ENCODE data around the gene UNC13B. TPM values are rescaled to one million over a fixed set of nuclear protein-coding genes. Genes with fewer than 3 reads are reported as not detected.

The UNC13B gene
- total and polyA plus RNA-seq, 2 of the 8 experiments (the other 6 are each of a cell fraction or from before 2014, with no cell fraction given): 23.1 to 51.7 TPM

GRCh38 chr9:35338086-35338485, 176.3 kb downstream of the UNC13B start:
- H2BK120ac ChIP-seq (replicated peaks; ENCODE audit: low read depth, low read length): no peak overlapping the region
- ChIA-PET CTCF (ENCODE audit: partially characterized antibody) (interaction anchor here (0.8 to 1.1 kb wide), 2 partner anchors 18 to 221 kb away, joined by 3 read pairs; no protein-coding TSS in a partner anchor), POLR2A (ENCODE audit: partially characterized antibody) (interaction anchor here (1.0 kb wide), 1 partner anchor 12 kb away, joined by 4 read pairs; no protein-coding TSS in a partner anchor)
- WGBS, 2 experiments (ENCODE audit: extremely low coverage in 1 of 2, insufficient coverage in 1 of 2, insufficient read length in 1 of 2, insufficient replicate concordance in 2 of 2, low coverage in 1 of 2, low lambda C conversion rate in 2 of 2, missing lambda C conversion rate in 1 of 2): 87% methylated on average over 2 of the region's 2 CpGs; no CpG with 5 or more reads in 1 of the 2 experiments
- FAIRE-seq: no peak
- no peak overlapping the region for H2AK5ac ChIP-seq (ENCODE audit: low read depth, low read length)
- no peaks in the 10 kb centered on the region for H3K23me2 ChIP-seq (ENCODE audit: low read depth, low read length)
- H3K79me1 ChIP-seq (ENCODE audit: low read depth, low read length): no peaks in the 10 kb centered on the region; the same call in 1 of the 2 replicates
- no peak overlapping the region for H2AFZ ChIP-seq (ENCODE audit: low read length)
- H3K56ac ChIP-seq (replicated peaks; ENCODE audit: insufficient read length, low read depth, low read length): no peak overlapping the region
- no peaks in the 10 kb centered on the region for H3K9me3 ChIP-seq (ENCODE audit: insufficient read depth in 2 of 2, low read depth in 1 of 2, low read length in 1 of 2)
- H2BK20ac ChIP-seq (ENCODE audit: low read length): no peak overlapping the region
- no peak overlapping the region for H4K8ac ChIP-seq (ENCODE audit: extremely low read depth, insufficient read depth, low read length)
- no peaks in the 10 kb centered on the region for H3K36me3 ChIP-seq (ENCODE audit: control insufficient read depth in 2 of 4, insufficient read depth in 4 of 4, low read length in 3 of 4)
- no peak overlapping the region for H3K27ac ChIP-seq (ENCODE audit: low read depth, low read length)
- H2BK12ac ChIP-seq (ENCODE audit: low read depth, low read length): no peak overlapping the region
- no peak overlapping the region for H3K4ac ChIP-seq (replicated peaks; ENCODE audit: insufficient read length, low read depth, low read length)
- no peak overlapping the region for H3K18ac ChIP-seq (ENCODE audit: extremely low read depth, low read length)
- H2BK15ac ChIP-seq (ENCODE audit: low read length): no peak overlapping the region
- no peak overlapping the region for H3K9ac ChIP-seq (replicated peaks in 1 of 4; ENCODE audit: extremely low read depth in 1 of 4, low read depth in 3 of 4, low read length in 3 of 4)
- no peak overlapping the region for H3K4me3 ChIP-seq (ENCODE audit: extremely low read depth in 1 of 4, insufficient read depth in 2 of 4, low read depth in 3 of 4, low read length in 4 of 4)
- H3K27me3 ChIP-seq (replicated peaks in 1 of 4; ENCODE audit: control insufficient read depth in 3 of 4, extremely low read depth in 1 of 4, insufficient read depth in 3 of 4, low read length in 3 of 4): no peaks in the 10 kb centered on the region
- peaks cover 0 to 1% of the 10 kb centered on the region in 2 experiments for H4K20me1 ChIP-seq (replicated peaks in 1 of 2; ENCODE audit: control insufficient read depth in 1 of 2, insufficient read depth in 2 of 2, low read length in 2 of 2)
- H3K4me1 ChIP-seq (replicated peaks in 1 of 4; ENCODE audit: control insufficient read depth in 3 of 4, insufficient read depth in 4 of 4, low read length in 3 of 4): peaks cover 0 to 4% (median 0%) of the 10 kb centered on the region in 4 experiments; a peak in 3 of 7 replicates
- H4K5ac ChIP-seq (ENCODE audit: insufficient read length, low read depth, low read length): no peak overlapping the region
- no peak overlapping the region for H2BK5ac ChIP-seq (ENCODE audit: low read depth, low read length)
- DNase-seq (ENCODE audit: low read depth in 1 of 2, low spot score in 2 of 2): no peak
- no peaks in the 10 kb centered on the region for H3K79me2 ChIP-seq (ENCODE audit: control insufficient read depth in 1 of 2, insufficient read depth in 2 of 2, low read length in 2 of 2)
- H3K23ac ChIP-seq (ENCODE audit: insufficient read length): no peak overlapping the region
- no peak overlapping the region for H3K4me2 ChIP-seq (ENCODE audit: insufficient read depth in 1 of 2, low read depth in 2 of 2, low read length in 2 of 2)
- no peak overlapping the region for H4K91ac ChIP-seq (replicated peaks; ENCODE audit: insufficient read length, low read length)
- no peak overlapping the region for H3K14ac ChIP-seq (ENCODE audit: insufficient read length)
- TF ChIP-seq SAP30 (IDR thresholded peaks at IDR 0.05; ENCODE audit: insufficient read depth, insufficient replicate concordance, low read length) (no peak), USF2 (IDR thresholded peaks at IDR 0.05; ENCODE audit: low read length) (no peak), CREB1 (IDR thresholded peaks at IDR 0.05) (no peak), CBX8 (IDR thresholded peaks at IDR 0.05; ENCODE audit: borderline replicate concordance, low read depth, low read length) (no peak), TEAD4 (IDR thresholded peaks at IDR 0.05; ENCODE audit: low read depth, low read length) (no peak), KDM1A (IDR thresholded peaks at IDR 0.05; ENCODE audit: borderline replicate concordance, low read length) (no peak), NRF1 (IDR thresholded peaks at IDR 0.05; ENCODE audit: low read depth, low read length) (no peak), SP1 (IDR thresholded peaks at IDR 0.05; ENCODE audit: low read depth, low read length) (no peak), TAF7 (optimal IDR thresholded peaks at IDR 0.05; ENCODE audit: borderline replicate concordance, low read depth, low read length) (no peak), NANOG (IDR thresholded peaks at IDR 0.05; ENCODE audit: insufficient read depth, low read depth, low read length, poor library complexity, severe bottlenecking) (no peak), SIRT6 (IDR thresholded peaks at IDR 0.05; ENCODE audit: low read length) (no peak), SP4 (IDR thresholded peaks at IDR 0.05; ENCODE audit: low read length) (no peak)
